Hepatocyte (in vitro differentiated cells): ENCODE data around the gene ABTB1.

Source experiments
- CTCF ChIP-seq: fragments of 200-600 bp; sonication (generic); IDR thresholded peaks from 2 replicates; pipeline ENCODE4 v1.5.1; 2016; ENCODE audit warnings: antibody characterized with exemption, mild to moderate bottlenecking; ENCODE audit not compliant: poor library complexity
- EZH2 ChIP-seq: fragments of 200-600 bp; sonication (generic); IDR thresholded peaks from 2 replicates; pipeline ENCODE4 v1.6.1; 2016; ENCODE audit warnings: antibody characterized with exemption, mild to moderate bottlenecking, borderline replicate concordance
- EZH2phosphoT487 ChIP-seq: fragments of 200-600 bp; sonication (generic); IDR thresholded peaks from one replicate; pipeline ENCODE4 v1.6.1; 2018; ENCODE audit warnings: antibody characterized with exemption, mild to moderate bottlenecking, low read depth, moderate library complexity; ENCODE audit not compliant: unreplicated experiment, severe bottlenecking

GRCh38 chr3:127676456-127676855 lies 3.7 kb downstream of the ABTB1 start:
- TF ChIP-seq CTCF (no peak), EZH2 (no peak), EZH2phosphoT487 (no peak)
